ENCODE data around the gene GPX7. TPM values are rescaled to one million over a fixed set of nuclear protein-coding genes. Genes with fewer than 3 reads are reported as not detected.

The GPX7 gene
- total RNA-seq, 6 donors from 2014 or later, result 4.3 to 11.5 (median 9.2) TPM

GRCh38 chr1:52595061-52595460 is 7.1 kb upstream of the GPX7 start:
- H3K4me1 ChIP-seq, result peaks cover 0 to 5% (median 0%) of the 10 kb centered on the region in 4 donors
- no peaks in the 10 kb centered on the region for H3K36me3 ChIP-seq
- no peak for TF ChIP-seq POLR2AphosphoS5 (IDR thresholded peaks at IDR 0.05)
- TF ChIP-seq CTCF (IDR thresholded peaks at IDR 0.05), result no peak
- no peak for TF ChIP-seq POLR2A (IDR thresholded peaks at IDR 0.05)
- TF ChIP-seq EP300 (IDR thresholded peaks at IDR 0.05), result no peak
- ATAC-seq (ENCODE audit: low FRiP score in 2 of 2) (no peak), DNase-seq (no peak)
- no peak overlapping the region for H3K27ac ChIP-seq
- H3K27me3 ChIP-seq, result no peaks in the 10 kb centered on the region
- WGBS, 2 donors, result 36 to 46% methylated on average over 3 of the region's 3 CpGs
- no peaks in the 10 kb centered on the region for H3K9me3 ChIP-seq
- H3K4me3 ChIP-seq, result no peak overlapping the region

GRCh38 chr1:52597912-52598311 is 4.3 kb upstream of the GPX7 start:
- ATAC-seq (ENCODE audit: low FRiP score in 2 of 2) (no peak), DNase-seq (no peak)
- TF ChIP-seq CTCF (IDR thresholded peaks at IDR 0.05) (no peak), POLR2A (IDR thresholded peaks at IDR 0.05) (no peak), POLR2AphosphoS5 (IDR thresholded peaks at IDR 0.05) (no peak)
- no peaks in the 10 kb centered on the region for H3K36me3 ChIP-seq
- no peaks in the 10 kb centered on the region for H3K9me3 ChIP-seq
- 69 to 74% methylated on average over 2 of the region's 2 CpGs for WGBS, 2 donors
- no peak overlapping the region for H3K27ac ChIP-seq
- H3K27me3 ChIP-seq, result no peaks in the 10 kb centered on the region
- H3K4me3 ChIP-seq, result no peak overlapping the region
- H3K4me1 ChIP-seq, result peaks cover 9 to 19% (median 11%) of the 10 kb centered on the region in 4 donors

- WGBS, 2 donors, result 94% methylated on average over 7 of the region's 7 CpGs
- Histone ChIP-seq H3K36me3 (no peaks in the 10 kb centered on the region), H3K4me1 (peaks cover 14 to 27% (median 18%) of the 10 kb centered on the region in 4 donors), H3K9me3 (no peaks in the 10 kb centered on the region), H3K27ac (no peak overlapping the region), H3K4me3 (no peak overlapping the region), H3K27me3 (no peaks in the 10 kb centered on the region)
- no peak for TF ChIP-seq EP300 (IDR thresholded peaks at IDR 0.05)
- no peak for TF ChIP-seq POLR2AphosphoS5 (IDR thresholded peaks at IDR 0.05)
- no peak for TF ChIP-seq CTCF (IDR thresholded peaks at IDR 0.05)
- TF ChIP-seq POLR2A (IDR thresholded peaks at IDR 0.05), result no peak
- ATAC-seq (ENCODE audit: low FRiP score in 2 of 2) (no peak), DNase-seq (no peak)
Measured at GRCh38 chr1:52598729-52599128, 3.4 kb upstream of the GPX7 start.

GRCh38 chr1:52599236-52599635 is 2.9 kb upstream of the GPX7 start:
- H3K27ac ChIP-seq, result no peak overlapping the region
- DNase-seq, result no peak
- 83 to 85% methylated on average over 7 of the region's 7 CpGs for WGBS, 2 donors
- TF ChIP-seq EP300 (IDR thresholded peaks at IDR 0.05) (no peak), CTCF (IDR thresholded peaks at IDR 0.05) (no peak), POLR2A (IDR thresholded peaks at IDR 0.05) (no peak)
- no peaks in the 10 kb centered on the region for H3K9me3 ChIP-seq
- no peaks in the 10 kb centered on the region for H3K27me3 ChIP-seq
- no peak for ATAC-seq (ENCODE audit: low FRiP score in 2 of 2)
- H3K36me3 ChIP-seq, result no peaks in the 10 kb centered on the region
- H3K4me1 ChIP-seq, result peaks cover 17 to 32% (median 23%) of the 10 kb centered on the region in 4 donors
- H3K4me3 ChIP-seq, result no peak overlapping the region

- DNase-seq (no peak), ATAC-seq (ENCODE audit: low FRiP score in 2 of 2) (no peak)
- no peak for TF ChIP-seq EP300 (IDR thresholded peaks at IDR 0.05)
- TF ChIP-seq POLR2AphosphoS5 (IDR thresholded peaks at IDR 0.05), result no peak
- TF ChIP-seq CTCF (IDR thresholded peaks at IDR 0.05), result no peak
- TF ChIP-seq POLR2A (IDR thresholded peaks at IDR 0.05), result no peak
- Histone ChIP-seq H3K4me1 (peaks cover 17 to 31% (median 27%) of the 10 kb centered on the region in 4 donors), H3K36me3 (no peaks in the 10 kb centered on the region), H3K4me3 (no peak overlapping the region), H3K27me3 (no peaks in the 10 kb centered on the region), H3K27ac (no peak overlapping the region), H3K9me3 (no peaks in the 10 kb centered on the region)
- WGBS, 2 donors, result 98 to 99% methylated on average over 8 of the region's 8 CpGs
Measured at GRCh38 chr1:52600533-52601179, 1.5 kb upstream of the GPX7 start.
